Measurements from ENCODE around the gene RPS6KB2.
"Not testable (repeated sequence)": the region's sequence is repeated elsewhere in the genome, so short reads cannot be mapped to it uniquely, and the experiment has no call there.

RPS6KB2 gene

DNA sequence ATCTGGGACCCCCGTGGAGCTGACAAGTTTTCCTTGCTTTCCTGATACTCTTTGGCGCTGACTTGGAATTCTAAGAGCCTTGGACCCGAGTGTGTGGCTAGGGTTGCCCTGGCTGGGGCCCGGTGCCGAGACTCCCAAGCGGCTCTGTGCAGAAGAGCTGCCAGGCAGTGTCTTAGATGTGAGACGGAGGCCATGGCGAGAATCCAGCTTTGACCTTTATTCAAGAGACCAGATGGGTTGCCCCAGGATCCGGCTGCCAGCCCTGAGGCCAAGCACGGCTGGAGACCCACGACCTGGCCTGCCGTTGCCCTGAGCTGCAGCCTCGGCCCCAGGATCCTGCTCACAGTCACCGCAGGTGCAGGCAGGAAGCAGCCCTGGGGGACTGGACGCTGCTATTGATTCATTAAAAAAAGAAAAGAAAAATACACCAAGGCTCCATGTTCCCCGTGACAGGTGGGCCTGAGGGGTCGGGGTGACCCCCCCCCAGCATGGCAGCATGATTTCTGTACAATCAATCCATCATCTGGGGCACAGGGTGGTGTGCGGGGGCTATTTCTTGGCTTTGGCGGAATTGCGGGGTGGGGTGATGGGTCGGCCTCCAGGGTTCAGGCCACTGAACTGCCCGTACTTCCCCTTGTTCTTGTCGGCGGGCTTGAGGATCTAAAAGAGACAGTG, 30.2 kb upstream of the RPS6KB2 start:
- DNase-seq (ENCODE audit: low read depth in 3 of 3): no peak

DNA sequence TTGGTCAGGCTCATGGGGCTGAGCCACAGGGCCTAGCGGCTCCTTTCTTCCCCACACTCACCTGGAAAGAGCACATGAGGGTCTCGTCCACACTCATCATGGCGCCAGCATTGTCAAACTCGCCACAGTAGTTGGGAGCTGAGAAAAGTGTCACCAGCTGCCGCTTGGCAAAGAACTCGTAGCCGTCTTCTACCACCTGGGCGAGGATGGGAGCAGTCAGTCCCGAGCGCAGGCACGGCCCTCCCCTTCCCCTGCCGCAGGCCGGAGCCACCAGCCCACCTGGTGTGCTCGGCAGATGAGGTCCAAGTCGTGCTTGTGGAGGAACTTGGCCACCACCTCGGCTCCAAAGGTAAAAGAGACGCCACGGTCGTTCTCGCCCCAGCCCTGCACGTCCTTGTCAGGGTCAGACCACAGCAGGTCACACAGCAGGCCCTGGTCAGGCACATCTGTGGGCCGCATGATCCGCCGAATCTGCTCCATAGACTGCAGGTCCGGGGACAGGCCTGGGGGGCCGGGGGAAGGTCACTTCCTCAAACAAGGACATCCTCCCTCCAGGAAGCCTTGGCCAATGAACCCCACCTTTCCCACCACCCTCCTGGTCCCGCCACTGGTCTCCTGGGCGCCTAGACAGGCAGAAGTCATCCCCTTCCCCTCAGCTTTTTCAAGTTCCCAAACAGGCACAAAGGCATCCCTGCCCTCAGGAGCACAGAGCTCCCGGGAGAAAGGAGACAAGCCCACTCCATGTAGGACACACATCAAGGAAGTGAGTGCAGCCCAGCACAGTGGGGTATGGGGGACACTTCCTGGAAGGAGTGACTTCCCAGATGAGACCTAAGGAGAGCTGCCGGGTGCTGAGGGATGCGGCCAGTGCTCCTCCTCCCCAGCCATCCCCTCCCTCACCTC, 29.4 kb upstream of the RPS6KB2 start:
- no peak for DNase-seq (ENCODE audit: low read depth in 3 of 3)

DNA sequence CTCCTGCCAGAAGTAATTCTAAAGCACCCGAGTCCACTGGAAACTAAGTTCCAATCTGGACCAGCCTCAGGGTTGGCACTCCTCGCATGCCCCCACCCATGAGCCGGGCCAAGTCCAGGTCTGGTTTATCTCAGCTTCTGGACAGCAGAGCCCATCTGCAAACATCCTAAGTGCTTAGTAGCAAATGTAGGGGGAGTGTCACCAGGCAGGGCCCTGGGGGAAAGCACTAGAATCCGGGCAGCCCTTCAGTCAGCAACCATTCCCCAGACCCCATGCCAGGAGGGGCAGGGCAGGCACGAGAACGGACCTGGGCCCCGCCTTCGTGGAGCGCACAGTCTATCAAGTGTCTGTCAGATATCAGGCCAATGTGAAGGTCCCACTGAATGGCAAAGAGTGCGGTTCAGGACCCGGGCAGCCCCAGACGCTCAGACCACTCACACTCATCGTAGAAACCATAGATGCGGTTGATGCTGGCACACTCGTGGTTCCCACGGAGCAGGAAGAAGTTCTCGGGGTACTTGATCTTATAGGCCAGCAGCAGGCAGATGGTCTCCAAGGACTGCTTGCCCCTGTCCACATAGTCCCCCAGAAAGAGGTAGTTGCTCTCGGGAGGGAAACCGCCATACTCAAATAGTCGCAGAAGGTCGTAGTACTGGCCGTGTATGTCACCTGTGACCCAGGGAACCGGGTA, 27.9 kb upstream of the RPS6KB2 start:
- no peak for DNase-seq (ENCODE audit: low read depth in 3 of 3)

DNA sequence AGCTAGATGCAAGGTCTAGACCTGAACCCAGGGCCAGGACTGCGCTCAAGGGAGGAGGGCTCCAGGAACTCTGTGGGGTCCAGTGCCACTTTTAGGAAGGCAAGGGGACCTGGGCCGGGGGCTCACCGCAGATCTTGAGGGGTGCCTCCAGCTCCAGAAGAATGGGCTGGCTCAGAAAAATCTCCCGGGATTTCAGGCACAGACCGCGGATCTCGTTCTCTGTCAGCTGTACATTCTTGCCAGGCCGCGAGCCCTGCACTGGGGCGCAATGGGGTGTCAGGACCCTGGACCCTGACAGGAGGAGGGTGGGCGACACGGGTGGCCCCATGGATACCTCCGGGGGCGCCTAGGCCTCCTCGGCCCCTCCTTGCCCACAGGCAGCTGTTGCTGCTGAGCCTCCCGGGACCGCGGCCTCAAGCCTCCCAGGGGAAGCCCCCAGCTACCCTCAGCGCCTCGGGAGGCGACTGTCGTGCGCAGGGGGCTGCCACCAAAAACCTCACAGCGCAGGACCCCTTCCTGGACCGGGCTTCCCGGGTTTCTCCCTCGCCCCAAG, 27.3 kb upstream of the RPS6KB2 start:
- DNase-seq (ENCODE audit: low read depth in 3 of 3): no peak

DNA sequence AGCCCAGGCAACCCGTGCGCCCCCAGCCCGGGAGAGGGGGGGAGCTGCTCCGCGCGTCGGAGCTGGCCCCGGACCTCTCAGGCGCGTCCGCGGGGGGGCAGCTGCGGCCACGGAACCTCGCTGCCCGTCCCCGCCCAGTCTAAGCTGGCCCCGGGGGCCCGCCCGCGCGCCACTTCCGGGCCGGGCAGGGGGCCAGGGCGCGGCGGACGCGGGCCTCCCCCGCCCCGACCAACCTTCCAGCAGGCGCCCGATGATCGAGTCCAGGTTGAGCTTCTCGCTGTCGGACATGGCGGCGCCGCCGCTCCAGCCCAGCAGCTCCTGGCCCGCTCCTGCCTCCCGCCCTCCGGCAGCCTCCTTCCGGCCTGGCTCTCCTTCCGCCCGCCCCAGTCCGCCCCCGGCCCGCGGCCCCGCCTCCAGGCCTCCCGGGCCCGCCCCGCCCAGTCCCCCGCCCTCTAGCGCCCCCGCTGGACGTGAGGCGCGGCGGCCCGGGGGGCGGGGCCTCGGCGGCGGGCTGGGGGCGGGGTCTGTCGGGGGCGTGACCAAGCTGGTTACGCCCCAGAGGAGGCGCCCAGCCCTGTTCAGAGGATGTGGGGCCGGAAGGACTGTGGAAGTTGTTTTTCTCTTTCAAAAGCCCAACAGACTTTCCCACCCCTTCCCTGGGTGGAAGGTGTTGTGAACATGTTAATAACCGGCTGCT, 26.7 kb upstream of the RPS6KB2 start, which contains the start of gene PPP1CA:
Gene PPP1CA (minus strand): TSS at position 364 of the 697 bp plus-strand sequence. CDS start 76 bp downstream, at position 288.
- peak; percentile 84 to 90 (median 90) for DNase-seq (ENCODE audit: low read depth in 3 of 3)

DNA sequence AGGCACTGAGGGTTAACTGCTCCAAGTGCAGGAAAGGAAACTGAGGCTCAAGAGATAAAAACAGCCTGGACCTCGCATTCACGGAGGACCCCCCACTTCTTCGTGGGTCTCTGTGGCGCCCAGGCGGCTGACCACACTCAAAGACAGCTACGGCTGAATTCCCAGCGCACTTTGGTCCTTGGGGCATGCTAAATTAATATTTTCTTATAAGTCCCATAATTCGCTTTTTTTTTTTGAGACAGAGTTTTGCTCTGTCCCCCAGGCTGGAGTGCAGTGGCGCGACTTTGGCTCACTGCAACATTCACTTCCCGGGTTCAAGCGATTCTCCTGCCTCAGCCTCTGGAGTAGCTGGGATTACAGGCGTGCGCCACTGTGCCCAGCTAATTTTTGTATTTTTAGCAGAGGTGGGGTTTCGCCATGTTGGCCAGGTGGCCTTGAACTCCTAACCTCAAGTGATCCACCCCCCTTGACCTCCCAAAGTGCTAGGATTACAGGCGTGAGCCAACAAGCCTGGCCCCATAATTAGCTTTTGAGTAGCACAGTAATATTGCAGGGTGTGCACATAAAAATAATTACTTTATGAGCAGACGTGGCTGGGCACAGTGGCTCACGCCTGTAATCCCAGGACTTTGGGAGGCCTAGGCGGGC, 26.0 kb upstream of the RPS6KB2 start:
- DNase-seq (ENCODE audit: low read depth in 3 of 3): not testable (repeated sequence)

DNA sequence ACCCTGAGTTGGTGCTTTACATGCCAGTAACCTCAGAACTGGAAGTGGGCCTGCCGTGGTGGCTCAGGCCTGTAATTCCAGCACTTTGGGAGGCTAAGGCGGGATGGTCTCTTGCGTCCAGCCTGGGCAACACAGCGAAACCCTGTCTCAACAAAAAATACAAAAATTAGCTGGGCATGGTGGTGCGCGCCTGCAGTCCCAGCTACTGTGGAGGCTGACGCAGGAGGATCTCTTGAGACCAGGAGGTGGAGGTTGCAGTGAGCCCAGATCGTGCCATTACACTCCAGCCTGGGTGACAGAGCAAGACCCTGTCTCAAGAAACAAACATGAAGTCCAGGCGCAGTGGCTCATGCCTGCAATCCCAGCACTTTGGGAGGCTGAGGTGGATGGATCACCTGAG, 25.2 kb upstream of the RPS6KB2 start:
- not testable (repeated sequence) for DNase-seq (ENCODE audit: low read depth in 3 of 3)

DNA sequence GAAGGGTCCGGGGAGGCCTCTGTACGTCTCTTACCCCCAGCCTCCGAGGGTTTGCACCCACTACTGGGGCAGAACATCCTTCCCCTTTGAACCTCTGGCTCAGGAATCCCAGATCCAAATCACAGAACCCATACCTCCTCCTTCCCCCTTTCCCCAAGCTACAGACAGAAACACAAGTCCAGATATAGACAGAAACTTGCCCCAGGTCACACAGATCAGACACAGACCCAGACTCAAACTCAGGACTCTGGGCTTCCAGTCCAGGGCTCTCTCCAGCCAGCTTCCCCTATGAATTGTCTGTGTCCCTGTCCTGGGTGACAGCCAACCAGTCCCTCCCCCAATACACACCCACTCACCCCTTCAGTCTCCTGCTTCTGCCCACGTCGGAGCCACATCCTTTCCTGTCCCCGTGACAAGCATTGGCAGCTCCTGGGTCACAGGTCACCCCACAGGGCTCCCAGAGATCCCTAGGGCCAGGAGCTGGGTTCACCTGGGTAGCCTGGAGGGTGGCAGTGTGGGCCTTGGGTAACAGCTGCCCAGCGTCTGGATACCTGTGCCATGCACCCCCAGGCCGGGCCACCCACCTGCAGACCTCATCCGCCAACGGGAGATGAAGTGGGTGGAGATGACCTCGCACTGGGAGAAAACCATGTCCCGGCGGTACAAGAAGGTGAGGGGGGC, 23.6 kb upstream of the RPS6KB2 start:
- DNase-seq (ENCODE audit: low read depth in 3 of 3): no peak

DNA sequence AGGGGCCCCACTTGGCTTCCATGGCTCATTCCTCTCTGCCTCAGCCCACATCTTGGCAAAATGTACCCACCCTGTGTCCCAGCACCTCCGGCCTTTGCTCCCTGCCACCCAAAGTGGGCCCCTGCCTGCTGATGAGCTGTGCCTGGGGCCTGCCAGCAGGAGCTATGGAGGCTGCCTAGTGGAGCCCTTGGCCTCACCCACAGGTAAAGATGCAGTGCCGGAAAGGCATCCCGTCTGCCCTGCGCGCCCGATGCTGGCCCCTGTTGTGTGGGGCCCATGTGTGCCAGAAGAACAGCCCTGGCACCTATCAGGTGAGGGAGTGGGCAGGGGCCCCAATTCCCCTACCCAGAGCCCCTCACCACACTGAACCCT, 23.1 kb upstream of the RPS6KB2 start:
- DNase-seq (ENCODE audit: low read depth in 3 of 3): no peak

DNA sequence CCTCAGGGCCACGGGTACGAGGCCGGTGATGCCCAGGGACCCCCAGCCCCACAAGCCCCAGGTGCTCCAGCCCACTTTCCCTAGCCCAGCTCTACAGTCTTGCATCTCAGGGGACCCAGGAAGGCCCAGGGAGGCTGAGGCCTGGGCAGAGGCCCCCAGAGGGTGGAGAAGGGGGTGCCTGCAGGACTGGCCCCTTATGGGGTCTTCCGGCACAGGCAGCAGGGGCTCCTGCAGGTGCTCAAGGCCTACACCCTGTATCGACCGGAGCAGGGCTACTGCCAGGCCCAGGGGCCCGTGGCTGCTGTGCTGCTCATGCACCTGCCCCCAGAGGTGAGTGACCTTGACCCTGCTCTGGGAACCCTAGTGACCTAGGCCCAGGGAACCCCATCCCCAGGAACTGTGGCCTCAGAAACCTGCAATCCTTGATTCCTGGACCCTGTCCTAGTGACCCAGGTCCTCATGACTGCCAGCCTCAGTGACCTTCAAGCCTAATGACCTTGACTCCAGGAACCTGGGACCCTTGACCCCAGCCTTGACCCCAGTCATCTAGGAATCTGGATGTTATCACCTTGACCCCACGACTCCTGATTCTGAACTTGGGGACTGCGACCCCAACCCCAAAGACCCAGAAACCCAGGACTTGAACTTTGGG, 22.5 kb upstream of the RPS6KB2 start:
- DNase-seq (ENCODE audit: low read depth in 3 of 3): no peak

DNA sequence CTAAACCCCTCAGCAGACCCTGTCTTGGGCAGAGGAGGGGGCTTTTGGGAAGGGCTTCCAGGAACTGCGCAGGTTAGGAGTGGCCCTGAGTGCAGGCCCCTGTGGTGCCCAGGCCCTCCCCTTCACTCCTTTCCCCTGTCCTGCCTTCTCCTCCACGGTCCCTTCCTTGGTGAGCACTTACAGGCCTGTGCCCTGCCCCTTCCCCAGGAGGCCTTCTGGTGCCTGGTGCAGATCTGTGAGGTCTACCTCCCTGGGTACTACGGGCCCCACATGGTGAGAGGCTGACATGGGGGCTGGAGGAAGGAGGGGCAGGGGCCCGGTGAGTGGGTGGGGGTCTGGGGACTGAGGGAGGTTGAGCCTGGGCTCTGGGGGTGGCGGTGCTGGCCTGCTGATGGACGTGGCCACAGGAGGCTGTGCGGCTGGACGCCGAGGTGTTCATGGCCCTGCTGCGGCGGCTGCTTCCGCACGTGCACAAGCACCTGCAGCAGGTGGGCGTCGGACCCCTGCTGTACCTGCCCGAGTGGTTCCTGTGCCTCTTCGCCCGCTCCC, 21.8 kb upstream of the RPS6KB2 start:
- DNase-seq (ENCODE audit: low read depth in 3 of 3): no peak

DNA sequence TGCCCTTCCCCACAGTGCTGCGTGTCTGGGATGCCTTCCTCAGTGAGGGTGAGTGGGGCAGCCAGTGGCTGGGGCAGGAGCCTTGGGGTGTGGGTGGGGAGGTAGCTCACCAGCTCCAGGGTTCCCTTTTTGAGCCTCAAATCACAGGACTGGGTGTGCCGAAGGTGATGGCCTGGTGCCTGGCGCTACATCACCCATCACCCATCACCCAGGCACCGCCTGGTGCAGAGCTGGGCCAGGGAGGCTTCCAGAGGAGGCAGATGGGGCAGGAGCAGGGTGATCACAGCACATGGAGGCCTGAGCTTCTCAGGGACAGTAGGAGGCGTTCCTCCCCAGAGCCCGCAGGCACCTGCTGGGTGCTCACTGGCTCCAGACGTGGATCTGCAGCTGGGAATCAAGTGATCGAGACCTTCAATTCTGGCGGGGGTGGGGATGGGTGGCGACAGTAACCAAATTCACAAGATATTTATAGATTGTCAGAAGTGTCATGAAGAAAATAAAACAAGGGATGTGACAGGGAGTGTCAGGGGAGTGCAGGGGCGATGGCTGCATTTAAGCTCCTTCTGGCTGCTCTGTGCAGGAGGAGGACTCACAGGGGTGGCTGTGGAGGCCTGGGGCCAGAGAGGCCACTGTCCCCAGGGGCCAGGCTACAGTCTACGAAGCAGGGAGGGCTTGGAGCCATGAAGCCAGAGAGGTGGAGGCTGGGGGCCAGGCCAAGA, 21.2 kb upstream of the RPS6KB2 start:
- no peak for DNase-seq (ENCODE audit: low read depth in 3 of 3)

DNA sequence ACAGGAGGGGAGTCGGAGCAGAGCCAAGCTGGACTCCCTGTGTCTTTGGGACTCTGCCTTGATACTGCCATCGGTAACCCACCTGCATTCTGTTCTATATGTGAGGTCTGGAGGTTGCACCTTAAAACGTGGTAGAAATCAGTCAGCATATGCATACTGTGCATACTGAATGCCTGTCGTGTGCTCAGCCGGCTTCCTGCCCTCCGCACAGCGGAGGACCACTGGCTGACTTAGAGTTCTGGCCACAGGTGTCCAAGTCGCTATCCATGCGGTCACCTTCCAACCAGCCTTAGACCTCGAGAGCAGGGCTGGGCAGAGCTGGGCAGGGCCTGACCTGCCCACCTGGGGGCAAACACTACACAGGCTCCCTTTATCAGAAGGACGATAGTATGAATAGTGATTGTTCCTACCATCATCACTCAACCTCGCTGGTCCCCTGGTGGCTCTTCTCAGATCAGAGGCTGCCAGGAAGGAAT, 20.6 kb upstream of the RPS6KB2 start:
- no peak for DNase-seq (ENCODE audit: low read depth in 3 of 3)

DNA sequence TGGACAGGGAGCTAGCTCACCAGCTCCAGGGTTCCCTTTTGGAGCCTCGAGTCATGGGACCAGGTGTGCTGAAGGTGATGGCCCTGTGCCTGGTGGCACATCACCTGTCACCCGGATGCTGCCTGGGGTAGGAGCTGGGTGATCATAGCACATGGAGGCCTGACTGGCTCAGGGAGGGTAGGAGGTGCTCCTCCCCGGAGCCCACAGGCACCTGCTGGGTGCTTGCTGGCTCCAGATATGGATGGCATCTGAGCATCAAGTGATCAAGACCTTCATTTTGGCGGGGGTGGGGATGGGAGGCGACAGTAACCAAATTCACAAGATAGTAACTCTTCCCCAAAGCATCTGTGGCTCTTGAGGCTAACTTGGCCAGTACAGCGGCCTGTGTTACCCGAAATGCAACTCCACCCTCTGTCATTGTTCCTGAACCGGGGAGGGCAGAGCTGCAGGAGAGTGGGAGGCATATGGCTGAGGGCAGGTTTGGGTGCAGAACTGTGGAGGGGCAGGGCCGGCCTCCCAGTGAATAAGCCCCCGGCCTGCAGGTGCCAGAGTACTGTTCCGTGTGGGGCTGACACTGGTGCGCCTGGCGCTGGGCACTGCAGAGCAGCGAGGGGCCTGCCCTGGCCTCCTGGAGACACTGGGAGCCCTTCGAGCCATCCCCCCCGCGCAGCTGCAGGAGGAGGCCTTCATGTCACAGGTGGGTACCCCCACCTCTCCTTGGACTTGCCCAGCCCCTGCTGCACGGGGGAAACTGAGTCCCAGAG, 19.7 kb upstream of the RPS6KB2 start:
- no peak for DNase-seq (ENCODE audit: low read depth in 3 of 3)

DNA sequence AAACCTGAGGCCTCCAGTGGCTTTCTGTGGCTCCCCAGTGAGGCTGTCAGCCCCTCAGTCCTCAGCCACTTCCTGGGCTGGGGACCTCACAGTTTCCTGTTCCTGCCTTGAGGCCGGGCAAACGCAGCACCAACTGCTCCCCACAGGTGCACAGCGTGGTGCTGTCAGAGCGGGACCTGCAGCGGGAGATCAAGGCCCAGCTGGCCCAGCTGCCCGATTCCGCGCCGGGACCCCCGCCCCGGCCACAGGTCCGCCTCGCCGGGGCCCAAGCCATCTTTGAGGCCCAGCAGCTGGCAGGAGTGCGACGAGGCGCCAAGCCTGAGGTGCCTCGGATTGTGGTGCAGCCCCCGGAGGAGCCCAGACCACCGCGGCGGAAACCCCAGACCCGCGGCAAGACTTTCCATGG, 19.0 kb upstream of the RPS6KB2 start:
- DNase-seq (ENCODE audit: low read depth in 3 of 3): peak in 1 of 3 donors; percentile 40

DNA sequence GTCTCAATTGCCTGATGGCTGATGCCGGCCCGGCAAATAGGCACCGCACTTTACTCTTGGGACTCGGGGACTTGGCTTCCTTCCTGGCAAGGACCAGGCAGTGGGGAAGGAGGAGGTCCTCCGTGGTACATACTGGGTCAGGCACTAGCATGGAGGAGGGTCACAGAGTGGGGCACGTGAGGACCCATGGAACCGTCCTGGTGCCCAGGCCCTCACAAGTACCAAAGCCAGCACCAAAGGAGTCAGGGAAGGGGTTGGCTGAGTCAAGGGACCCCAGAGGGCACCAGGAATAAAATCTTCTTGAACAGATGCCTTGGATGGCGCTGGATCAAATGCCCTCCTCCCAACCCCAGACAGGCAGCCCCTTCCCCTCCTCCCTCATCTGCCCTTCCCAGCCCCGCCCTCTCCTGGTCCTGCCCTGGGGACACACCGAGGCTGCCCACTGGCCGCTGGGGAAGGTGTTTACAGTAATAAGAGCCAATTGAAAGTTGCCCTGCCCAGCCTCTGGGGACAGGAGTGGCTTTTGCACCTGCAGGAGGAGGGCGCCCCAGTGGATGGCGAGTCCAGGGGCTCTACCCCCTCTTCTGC, 18.4 kb upstream of the RPS6KB2 start:
- DNase-seq (ENCODE audit: low read depth in 3 of 3): no peak

DNA sequence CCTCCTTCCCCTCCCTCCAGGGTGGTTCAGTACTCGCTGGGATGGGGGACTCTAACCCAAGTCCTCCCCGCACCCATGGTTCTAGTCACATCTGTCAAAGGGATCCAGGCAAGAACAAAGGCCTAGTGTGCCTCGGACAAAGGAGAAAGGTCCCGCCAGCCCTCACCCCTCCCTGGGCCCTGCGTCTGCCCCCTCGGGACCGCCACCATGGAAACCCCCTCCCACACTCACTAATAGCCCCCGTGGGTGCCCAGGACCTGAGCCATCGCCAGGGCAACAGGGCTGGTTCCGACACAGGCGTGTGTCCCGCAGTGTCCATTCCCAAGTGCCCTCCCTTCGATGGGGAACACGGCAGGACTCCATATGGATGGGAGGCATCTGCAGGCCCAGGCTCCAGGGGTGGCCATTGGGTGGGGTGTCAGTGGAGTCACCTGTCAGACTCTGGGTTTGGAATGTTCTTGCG, 17.9 kb upstream of the RPS6KB2 start:
- DNase-seq (ENCODE audit: low read depth in 3 of 3): no peak
